NCI-H2171 (cell line): ENCODE measurements around the gene NOP53.
"Not testable (repeated sequence)": the region's sequence is repeated elsewhere in the genome, so short reads cannot be mapped to it uniquely, and the experiment has no call there.

Source experiments
- DNase-seq: peaks from one replicate; lab custom pipeline; 2025; lab: John Stamatoyannopoulos, UW

NOP53 gene

DNA sequence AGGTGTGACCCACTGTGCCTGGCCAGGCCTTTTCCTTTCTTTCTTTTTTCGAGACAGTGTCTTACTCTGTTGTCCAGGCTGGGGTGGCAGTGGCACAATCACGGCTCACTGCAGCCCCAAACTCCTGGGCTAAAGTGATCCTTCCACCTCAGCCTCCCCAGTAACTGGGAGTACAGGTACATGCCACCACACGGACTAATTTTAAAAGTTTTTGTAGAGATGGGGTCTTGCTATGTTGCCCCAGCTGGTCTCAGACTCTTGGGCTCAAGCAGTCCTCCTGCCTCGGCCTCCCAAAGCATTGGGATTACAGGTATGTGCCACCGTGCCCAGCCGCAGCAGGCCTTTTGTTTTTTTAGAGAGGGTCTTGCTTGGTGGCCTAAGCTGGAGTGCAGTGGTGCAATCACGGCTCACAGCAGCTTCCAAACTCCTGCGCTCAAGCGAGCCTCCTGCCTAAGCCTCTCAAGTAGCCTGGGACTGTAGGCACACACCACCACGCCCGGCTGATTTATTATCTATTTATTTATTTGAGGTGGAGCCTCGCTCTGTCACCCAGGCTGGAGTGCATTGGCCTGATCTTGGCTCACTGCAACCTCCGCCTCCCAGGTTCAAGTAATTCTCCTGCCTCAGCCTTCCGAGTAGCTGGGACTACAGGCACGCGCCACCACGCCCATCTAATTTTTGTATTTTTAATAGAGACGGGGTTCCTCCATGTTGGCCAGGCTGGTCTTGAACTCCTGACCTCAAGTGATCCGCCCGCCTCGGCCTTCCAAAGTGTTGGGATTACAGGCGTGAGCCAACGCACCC is 32.1 kb downstream of the NOP53 start:
- not testable (repeated sequence) for DNase-seq

DNA sequence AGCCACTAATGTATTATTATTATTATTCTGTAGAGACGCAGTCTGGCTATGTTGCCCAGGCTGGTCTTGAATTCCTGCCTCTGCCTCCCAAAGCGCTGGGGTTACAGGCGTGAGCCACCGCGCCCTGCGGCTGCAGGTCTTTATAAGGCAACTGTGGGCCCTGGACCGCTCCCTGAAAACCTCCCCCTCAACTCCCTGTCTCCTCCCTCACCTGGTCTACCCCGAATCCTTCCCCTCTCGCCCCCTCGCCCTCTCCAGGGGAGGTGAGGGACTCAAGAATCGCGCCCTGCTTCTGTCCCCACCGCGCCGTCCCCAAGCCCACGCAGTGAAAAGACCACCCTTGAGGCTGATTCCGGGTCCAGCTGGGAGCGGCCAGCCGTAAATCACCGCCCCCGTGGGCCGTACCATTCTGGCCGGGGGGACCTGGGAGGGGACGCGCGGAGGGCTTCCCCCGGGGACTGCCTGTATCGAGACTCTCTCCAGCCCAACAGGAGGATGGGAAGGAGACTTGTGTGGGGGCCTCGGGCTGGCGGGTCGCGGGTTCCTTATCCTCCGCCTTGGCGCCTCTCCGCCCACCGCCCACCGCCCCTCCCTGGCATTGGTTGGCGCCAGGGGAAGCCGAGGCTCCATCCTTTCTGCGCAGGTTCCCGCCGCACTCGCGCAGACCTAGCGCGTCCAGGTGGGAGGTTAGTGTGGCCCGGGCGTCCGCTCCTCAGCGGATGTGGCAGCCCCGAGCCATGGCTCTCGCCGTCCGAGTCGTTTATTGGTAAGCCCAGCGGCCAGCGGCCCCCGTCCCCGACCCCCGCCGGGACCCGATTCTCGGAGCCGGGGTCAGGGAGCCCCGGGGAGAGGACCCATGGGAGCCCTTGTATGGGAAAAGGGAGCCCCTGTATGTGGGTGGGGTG is 33.0 kb downstream of the NOP53 start, which contains the start of gene SELENOW:
Gene SELENOW (plus strand): TSS at position 655 of the 905 bp plus-strand sequence. CDS start 83 bp downstream, at position 738.
- DNase-seq, result peak; percentile 79

DNA sequence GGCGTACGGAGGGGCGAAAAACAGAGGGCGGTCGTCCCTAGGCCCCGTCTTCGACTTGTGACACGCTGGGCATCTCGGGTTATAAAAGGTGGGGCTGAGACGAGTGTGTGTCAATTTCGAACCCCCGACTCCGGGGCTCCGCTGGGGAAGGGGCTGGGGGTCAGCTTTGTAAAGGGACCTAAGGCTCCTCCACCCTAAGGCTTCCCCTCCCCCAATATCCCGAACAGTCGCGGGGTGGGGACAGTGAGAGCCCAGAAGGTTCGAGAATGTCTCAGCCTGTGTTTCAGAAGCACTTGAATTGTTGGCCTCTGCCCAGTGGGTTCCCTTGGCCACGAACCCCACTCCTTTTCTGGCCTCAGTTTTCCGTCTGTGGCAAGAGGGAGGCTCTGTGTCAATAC is 33.6 kb downstream of the NOP53 start:
- no peak for DNase-seq

DNA sequence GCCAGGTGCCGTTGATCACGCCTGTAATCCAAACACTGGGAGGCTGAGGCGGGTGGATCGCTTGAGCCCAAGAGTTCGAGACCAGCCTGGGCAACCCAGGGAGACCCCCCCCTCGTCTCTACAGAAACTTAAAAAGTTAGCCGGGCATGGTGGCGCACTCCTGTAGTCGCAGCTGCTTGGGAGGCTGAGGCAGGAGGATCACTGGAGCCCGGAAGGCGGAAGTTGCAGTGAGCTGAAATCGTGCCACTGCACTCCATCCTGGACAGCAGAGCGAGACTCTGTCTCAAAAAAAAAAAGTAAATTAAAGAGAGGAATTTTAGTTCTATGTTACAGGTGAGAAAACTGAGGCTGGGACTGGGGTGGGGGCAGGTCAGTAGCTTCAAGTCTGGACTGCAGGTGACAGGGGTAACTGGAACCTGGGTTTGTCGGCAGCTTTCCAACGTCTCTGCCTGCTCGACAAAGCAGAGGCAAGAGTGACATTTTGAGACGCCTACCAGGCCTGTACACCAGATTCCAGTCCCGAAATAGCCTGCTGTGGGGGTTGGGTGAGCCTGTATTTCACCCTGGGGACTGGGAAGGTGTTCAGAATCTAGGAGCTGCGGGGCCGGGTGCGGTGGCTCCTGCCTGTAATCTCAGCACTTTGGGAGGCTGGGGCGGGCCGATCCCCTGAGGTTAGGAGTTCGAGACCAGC is 34.3 kb downstream of the NOP53 start:
- no peak for DNase-seq

DNA sequence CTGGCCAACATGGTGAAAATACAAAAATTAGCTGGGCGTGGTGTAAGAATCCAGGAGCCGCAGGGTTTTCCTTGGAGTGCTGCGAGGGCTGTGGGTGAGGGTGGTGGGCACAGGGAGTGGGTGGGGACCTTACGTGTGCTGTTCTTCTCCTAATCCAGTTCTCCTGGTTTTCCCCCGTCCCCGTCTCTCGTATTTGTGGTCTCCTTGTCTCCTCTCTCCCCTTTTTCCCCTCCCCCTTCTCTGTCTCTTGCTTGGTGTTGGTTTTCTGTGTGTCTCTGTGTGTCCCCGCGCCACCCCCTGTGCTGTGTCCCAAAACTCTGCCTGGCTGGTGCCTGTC is 34.8 kb downstream of the NOP53 start:
- DNase-seq, result no peak

DNA sequence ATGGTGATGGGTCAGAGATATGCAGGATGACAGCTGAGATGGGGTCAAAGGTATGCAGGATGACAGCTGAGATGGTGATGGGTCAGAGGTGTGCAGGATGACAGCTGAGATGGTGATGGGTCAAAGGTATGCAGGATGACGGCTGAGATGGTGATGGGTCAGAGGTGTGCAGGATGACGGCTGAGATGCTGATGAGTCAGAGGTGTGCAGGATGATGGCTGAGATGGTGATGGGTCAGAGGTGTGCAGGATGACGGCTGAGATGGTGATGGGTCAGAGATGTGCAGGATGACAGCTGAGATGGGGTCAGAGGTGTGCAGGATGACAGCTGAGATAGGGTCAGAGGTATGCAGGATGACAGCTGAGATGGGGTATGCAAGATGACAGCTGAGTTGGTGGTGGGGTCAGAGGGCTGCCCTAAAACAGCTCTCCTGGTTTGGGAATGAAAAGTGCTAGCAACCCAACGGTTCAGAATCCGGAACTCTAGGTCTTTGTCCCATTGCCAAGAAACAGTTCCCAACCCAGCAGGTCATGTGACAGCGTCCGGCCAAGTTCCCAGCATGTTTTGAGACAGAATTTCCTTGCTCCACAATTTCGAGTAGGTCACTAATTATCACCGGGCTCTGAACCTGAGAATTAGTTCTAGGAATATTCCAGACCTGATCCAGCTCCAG is 36.4 kb downstream of the NOP53 start:
- no peak for DNase-seq

DNA sequence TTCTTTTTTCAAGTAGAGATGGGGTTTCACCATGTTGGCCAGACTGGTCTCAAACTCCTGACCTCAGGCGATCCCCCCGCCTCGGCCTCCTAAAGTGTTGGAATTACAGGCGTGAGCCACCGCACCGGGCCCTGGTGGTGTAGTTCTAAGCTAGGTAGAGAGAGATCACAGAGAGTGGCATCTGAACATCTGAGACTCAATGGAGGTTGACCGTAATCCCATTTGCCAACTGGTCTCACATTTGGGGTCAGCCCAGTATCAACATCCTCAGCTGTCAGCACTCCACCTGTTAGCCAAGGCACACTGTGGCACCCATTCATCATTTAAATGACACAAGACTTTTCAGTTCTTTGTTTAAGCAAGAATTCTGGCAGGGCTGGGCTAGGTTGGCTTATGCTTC is 41.2 kb downstream of the NOP53 start:
- no peak for DNase-seq

DNA sequence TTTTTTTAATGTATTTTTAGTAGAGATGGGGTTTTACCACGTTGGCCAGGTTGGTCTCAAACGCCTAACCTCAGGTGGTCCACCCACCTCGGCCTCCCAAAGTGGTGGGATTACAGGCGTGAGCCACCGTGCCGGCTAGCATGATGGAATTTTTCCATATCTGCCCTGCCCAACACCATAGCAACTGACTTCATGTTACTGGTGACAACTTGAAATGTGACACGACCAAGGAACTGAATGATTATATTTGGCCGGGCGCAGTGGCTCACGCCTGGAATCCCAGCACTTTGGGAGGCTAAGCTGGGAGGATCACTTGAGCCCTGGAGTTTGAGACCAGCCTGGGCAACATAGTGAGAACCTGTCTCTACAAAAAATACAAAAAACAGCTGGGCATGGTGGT is 42.0 kb downstream of the NOP53 start:
- not testable (repeated sequence) for DNase-seq

DNA sequence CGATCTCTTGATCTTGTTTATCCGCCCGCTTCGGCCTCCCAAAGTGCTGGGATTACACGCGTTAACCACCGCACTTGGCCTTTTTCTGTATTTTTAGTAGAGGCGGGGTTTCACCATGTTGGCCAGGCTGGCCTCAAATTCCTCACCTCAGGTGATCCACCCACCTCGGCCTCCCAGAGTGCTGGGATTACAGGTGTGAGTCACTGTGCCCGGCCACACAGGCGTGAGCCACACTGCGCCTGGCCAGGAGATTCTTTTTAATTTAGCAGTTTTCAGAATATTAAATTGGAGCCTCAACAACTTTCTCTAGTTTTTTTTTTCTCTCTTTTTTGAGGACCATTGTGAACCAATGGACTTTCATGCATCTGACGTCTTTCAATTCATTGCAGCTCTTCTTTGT is 44.5 kb downstream of the NOP53 start:
- DNase-seq, result not testable (repeated sequence)

DNA sequence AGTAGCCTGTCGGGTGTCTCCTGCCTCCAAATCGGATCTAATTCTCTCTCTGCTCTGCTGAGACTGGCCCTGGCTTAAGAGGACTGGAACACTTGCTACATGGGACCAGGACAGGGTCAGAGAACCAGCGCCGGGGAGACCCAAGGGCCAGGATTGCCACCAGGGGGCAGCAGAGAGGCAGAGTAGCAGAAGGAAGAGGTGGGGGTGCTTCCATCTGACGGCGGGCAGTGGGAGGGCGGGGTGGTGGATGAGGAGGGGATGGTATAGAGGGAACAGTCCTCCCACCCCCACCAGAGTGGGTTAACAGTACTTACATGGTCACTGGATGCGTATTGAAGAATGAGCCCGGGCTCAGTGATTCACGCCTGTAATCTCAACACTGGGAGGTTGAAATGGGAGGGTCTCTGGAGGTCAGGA is 45.1 kb downstream of the NOP53 start:
- DNase-seq, result peak; percentile 43

DNA sequence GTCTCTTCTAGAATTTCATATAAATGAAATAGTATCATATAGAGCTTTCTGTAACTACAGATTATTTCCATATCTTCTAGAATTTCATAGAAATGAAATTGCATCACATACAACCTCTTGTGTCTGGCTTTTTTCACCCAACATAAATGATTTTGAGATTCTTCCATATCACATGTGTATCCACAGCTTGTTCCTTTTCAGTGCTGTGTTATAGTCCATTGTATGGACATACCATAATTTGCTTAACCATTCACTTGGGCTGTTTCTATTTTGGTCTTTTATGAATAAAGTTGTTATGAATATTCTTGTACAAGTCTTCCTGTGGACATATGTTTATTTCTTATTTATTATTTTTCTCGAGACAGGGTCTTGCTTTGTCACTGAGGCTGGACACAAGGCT is 47.3 kb downstream of the NOP53 start:
- DNase-seq, result no peak

DNA sequence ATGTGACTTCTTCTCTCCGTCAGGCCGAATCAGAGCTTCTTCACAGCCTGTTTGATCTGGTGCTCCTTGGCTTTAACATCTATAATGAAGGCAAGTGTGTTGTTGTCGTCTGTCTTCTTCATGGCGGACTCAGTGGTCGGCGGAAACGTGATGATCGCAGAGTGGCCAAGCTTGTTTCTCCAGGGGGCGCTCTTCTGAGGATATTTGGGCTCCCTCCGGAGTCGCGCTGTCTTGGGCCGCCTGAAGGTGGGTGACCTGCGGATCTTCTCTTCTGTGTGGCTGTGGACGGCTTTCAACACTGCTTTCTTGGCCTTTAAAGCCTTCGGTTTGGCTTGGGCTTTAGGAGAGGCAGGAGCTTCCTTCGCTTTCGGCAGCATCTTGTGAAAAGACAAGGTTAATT is 49.2 kb downstream of the NOP53 start:
- DNase-seq, result no peak

DNA sequence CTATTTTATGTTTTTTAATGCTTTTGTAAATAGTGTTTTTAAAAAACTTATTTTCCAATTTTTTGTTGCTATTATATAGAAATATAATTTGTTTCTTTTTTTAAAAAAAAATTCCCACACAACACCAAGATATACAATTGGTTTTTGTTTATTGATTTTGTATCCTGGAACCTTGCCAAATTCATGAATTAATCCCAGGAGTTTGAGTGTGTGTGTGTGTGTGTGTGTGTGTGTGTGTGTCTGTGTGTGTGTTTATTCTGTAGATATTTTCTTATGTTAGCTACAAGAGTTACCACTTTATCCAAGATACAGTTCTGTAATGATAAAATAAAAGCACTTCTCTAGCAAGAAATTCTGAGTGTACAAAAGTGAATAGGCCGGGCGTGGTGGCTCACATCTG is 51.4 kb downstream of the NOP53 start:
- DNase-seq, result no peak

DNA sequence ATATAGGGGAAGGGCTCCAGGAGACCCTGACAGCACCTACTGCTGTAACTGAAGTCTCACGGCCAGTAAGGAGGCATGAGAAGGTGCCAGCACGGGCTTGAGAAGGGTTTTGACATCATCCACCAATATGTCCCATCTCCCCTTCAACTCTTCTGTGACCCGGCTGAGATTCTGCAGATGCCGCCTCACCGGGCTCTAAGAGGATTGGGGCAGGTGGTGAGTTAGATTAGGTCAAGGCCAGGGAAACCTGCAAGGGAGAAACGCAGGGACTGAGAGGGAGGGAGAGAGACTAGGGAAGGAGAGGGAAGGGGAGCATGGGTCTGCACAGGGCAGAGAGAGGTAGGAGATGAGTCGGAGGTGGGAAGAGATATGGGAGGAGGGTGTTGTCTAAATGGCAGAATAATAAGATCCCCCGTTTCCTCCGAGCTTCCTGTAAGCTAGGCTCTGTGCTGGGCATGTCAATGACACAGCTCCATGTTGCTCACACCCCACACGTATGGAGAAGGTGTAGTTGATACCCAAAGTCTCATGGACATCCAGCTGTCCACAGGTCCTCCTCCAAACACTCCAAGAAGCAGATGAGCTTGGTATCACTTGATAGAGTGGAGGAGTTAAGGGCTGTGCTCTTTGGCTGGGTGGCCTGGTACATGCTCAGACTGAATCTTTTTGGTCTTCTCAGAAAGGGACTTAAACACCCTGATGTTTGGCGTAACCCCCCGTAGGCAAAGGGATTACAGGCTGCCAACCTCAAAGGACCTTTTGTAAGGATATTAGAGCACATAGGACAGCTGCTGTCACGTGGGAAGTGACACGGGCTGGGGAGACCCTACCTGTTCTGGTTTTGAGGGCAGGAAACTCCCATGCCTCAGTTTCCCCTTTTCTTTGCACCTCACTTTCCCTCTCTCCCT is 52.9 kb downstream of the NOP53 start:
- DNase-seq, result no peak

DNA sequence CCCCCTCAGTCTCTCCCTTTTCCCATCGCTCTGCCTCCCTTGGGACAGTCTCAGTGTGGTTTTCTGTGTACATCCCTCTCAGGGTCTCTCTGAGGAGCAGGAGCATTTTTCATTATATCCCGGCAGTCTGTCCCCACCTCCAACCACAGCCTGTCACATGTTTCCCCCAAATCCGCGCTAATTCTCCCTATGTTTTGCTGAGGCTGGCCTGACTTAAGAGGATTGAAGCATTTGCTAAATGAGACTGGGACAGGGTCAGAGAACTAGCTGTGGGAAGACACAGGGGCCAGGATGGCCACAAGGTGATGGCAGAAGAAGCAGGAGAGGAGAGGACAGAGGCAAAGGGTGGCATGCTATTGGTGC is 53.5 kb downstream of the NOP53 start:
- DNase-seq, result no peak

DNA sequence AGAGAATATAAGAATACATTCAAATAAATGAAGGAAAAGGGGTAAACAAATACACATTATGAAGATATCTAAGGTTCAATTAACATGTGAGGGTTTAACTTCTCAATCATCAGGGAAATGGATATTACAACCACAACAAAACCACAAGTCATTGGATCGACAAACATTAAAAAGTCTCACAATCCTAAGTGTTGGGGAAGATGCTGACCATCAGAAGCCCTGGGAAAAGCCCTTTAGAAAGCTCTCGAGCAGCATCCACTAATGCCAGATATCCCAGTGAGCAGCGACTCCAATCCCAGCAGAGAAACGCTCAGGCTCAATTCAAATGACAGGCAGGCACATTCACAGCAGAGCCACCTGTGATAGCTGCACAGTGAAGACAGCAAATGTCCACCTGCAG is 55.9 kb downstream of the NOP53 start:
- DNase-seq, result no peak

DNA sequence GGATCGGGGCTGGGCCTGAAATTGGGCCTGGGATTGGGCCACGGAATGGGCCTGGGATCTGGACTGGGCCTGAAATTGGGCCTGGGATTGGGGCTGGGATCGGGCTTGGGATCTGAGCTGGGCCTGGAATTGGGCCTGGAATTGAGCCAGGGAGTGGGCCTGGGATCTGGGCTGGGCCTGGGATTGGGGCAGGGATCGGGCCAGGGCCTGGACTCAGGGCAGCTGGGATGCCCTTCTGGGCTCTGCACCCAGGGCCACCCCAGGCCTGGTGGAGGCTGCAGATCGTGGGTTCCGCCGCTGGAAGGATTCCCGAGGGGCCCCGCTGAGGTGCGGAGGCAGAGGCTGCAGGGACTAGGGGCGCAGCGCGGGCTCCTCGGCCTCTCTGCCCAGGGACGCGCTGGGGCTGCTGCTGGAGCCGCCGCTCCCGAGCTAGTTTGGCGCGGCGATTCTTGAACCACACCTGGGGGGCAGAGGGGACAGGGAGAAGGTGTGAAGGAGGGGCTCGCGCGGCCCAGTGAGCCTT is 57.2 kb downstream of the NOP53 start:
- no peak for DNase-seq

DNA sequence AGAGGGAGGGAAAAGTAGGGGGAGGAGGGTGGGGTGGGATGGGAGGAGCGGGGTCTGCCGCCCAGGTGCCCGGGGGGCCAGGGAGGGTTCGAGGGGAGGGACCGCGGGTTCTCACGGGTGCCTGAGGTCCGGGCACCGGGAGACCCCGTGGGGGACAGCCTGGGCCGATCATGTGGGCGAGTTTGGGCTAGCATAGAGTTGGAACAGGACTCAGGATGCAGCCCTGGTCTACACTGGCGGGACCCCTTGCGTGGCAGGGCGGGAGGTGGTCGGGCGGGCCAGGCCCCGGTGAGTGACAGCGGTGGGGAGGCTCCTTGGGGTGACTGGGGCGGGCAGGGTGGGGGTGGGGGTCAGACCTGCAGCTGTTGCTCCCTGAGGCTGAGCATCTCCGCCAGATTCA is 57.8 kb downstream of the NOP53 start:
- not testable (repeated sequence) for DNase-seq

DNA sequence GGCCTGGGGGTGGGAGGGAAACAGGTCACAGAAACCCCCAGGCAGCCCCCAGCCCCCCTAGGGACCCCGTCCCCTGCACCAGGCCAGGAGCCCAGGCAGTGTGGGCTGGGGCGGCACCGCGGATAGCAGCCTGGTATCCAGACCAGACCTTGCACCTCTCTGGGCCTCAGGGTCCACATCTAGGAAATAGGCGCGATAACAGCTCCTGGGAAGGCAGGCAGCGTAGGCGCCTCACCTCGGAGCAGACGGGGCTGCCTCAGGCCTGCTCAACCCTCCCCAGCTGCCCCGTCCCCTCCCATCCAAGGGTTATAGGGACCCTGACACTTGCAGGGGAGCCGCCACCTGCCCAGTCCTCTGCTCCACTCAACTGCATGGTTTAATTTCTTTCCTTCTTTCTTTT is 58.3 kb downstream of the NOP53 start:
- DNase-seq, result not testable (repeated sequence)

DNA sequence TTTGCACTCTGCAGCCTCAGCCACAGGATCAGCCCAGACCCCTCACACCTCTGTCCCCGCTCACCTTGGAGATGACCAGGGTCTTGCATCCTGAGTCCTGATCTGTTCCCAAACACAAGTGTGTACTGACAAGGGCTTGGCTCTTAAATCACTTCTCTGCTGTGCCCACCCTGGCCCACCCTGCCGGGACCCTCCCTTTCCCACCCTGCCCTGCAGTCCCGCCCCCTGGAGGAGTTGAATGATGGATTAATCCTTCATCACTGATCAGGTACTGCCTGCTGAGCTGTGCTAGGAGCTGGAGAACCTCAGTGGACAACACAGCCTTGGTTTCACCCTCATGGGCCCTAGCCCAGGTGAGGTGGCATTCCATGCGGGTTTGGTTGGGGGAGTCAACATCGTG is 59.1 kb downstream of the NOP53 start, which contains the start of gene TPRX1:
Gene TPRX1 (minus strand): TSS at position 101 of the 400 bp plus-strand sequence. CDS start 12 bp downstream, at position 89.
- not testable (repeated sequence) for DNase-seq

DNA sequence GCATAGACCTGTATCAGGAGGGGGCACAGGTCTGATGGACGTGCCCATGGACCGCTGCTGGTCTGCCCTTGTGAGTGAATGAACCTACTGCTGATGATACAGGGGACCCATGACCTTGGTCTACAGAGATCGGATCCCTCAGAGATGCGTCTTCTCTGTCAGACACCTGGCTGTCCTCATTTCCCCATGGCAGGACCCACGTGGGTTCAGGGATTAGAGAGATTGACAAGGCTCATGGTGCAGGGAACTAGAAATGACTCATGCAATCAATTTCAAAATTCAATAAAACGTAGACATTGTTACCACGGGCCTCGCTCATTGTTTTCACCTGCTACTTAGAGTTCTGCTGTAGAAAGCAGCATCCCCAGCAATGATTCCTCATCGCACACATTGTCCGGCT is 60.0 kb downstream of the NOP53 start:
- no peak for DNase-seq
